SK-N-SH (cell line): ENCODE measurements around the gene RHBDL1. TPM values are rescaled to one million over a fixed set of nuclear protein-coding genes. Genes with fewer than 3 reads are reported as not detected.

Experiments used
- CTCF ChIA-PET: fragments of 300-600, 350-600 bp; formaldehyde crosslinking; extraction: SDS; loops from one replicate; lab custom pipeline; 2021; lab: Yijun Ruan, JAX
- POLR2A ChIA-PET: fragments of 350-600 bp; sonication (Branson Sonifier 250); formaldehyde crosslinking; extraction: SDS; loops from one replicate; lab custom pipeline; 2020; ENCODE audit warnings: antibody characterized with exemption, inconsistent platforms; lab: Yijun Ruan, JAX
- DNase-seq: peaks from one replicate; pipeline ENCODE4 v3.0.0; 2012
- H2AFZ ChIP-seq: fragments of 200-600 bp; sonication (generic); 2 replicates; pipeline ENCODE4 v1.8.1; 2016; ENCODE audit warnings: antibody characterized with exemption, mild to moderate bottlenecking, low read depth
- H3F3A ChIP-seq: fragments of 200-600 bp; sonication (generic); replicated peaks from 2 replicates; pipeline ENCODE3; 2016; ENCODE audit warnings: antibody characterized with exemption, mild to moderate bottlenecking; ENCODE audit not compliant: insufficient read depth
- H3K27ac ChIP-seq, 2 experiments: fragments of 200-500 bp in 1 of 2; fragments of 200-600 bp in 1 of 2; sonication (Bioruptor generic) in 1 of 2; sonication (generic), shearing (Covaris generic) in 1 of 2; 2 replicates each; pipeline versions ENCODE4 v1.5.1 to v1.6.1; 2014 to 2016; ENCODE audit warnings: low read depth in 2 of 2, inconsistent platforms in 1 of 2, low read length in 1 of 2, mild to moderate bottlenecking in 1 of 2, mixed read lengths in 1 of 2
- H3K27me3 ChIP-seq: fragments of 200-600 bp; sonication (generic), shearing (Covaris generic); 2 replicates; pipeline ENCODE4 v1.6.1; 2016; ENCODE audit warnings: mixed run types; ENCODE audit not compliant: insufficient read depth
- H3K36me3 ChIP-seq, 2 experiments: fragments of 200-500 bp in 1 of 2; fragments of 200-600 bp in 1 of 2; sonication (Bioruptor generic) in 1 of 2; sonication (generic) in 1 of 2; replicated peaks in 1 of 2; 2 replicates each; pipeline versions ENCODE3 to v1.5.1; 2014 to 2016; ENCODE audit warnings: low read length in 1 of 2, mild to moderate bottlenecking in 1 of 2; ENCODE audit not compliant: insufficient read depth in 2 of 2, control insufficient read depth in 1 of 2
- H3K4me1 ChIP-seq, 2 experiments: fragments of 200-500 bp in 1 of 2; fragments of 200-600 bp in 1 of 2; sonication (Bioruptor generic) in 1 of 2; sonication (generic), shearing (Covaris generic) in 1 of 2; 2 replicates each; pipeline versions ENCODE4 v1.5.1 to v1.6.1; 2014 to 2016; ENCODE audit warnings: low read depth in 1 of 2, low read length in 1 of 2, mixed run types in 1 of 2; ENCODE audit not compliant: insufficient read depth in 2 of 2, control insufficient read depth in 1 of 2
- H3K4me2 ChIP-seq: fragments of 200-600 bp; sonication (generic), shearing (Covaris generic); 2 replicates; pipeline ENCODE4 v1.6.1; 2017; ENCODE audit warnings: mixed run types
- H3K4me3 ChIP-seq, 2 experiments: fragments of 200-500 bp in 1 of 2; fragments of 200-600 bp in 1 of 2; sonication (Bioruptor generic) in 1 of 2; sonication (generic), shearing (Covaris generic) in 1 of 2; 2 replicates each; pipeline versions ENCODE4 v1.5.1 to v1.8.1; 2014 to 2016; ENCODE audit warnings: low read depth in 2 of 2, inconsistent platforms in 1 of 2, low read length in 1 of 2, mild to moderate bottlenecking in 1 of 2, mixed read lengths in 1 of 2, moderate library complexity in 1 of 2
- H3K79me2 ChIP-seq: fragments of 200-600 bp; sonication (generic); 2 replicates; pipeline ENCODE4 v1.8.1; 2017; ENCODE audit warnings: mild to moderate bottlenecking; ENCODE audit not compliant: insufficient read depth
- H3K9ac ChIP-seq: fragments of 200-600 bp; sonication (generic); 2 replicates; pipeline ENCODE4 v1.6.1; 2017; ENCODE audit warnings: mixed run types
- H3K9me2 ChIP-seq: fragments of 200-600 bp; sonication (generic); 2 replicates; pipeline ENCODE4 v1.6.1; 2017; ENCODE audit warnings: mixed run types
- H3K9me3 ChIP-seq: fragments of 200-600 bp; sonication (generic); 2 replicates; pipeline ENCODE4 v1.6.1; 2017; ENCODE audit warnings: mixed run types, mild to moderate bottlenecking, moderate library complexity
- H4K20me1 ChIP-seq: fragments of 200-600 bp; sonication (generic); 2 replicates; pipeline ENCODE4 v1.6.1; 2017; ENCODE audit warnings: mild to moderate bottlenecking, mixed run types; ENCODE audit not compliant: insufficient read depth
- FOSL2 ChIP-seq: IDR thresholded peaks from 2 replicates; pipeline ENCODE4 v1.4.0; 2012; ENCODE audit warnings: low read depth, mild to moderate bottlenecking, moderate library complexity, borderline replicate concordance
- FOXJ3 ChIP-seq: sonication (generic); formaldehyde crosslinking; IDR thresholded peaks from 2 replicates; pipeline ENCODE4 v1.5.1; 2020; ENCODE audit warnings: mild to moderate bottlenecking, missing genetic modification reagents
- GABPA ChIP-seq: IDR thresholded peaks from 2 replicates; pipeline ENCODE4 v1.4.0; 2012; ENCODE audit warnings: low read depth, mild to moderate bottlenecking
- JUND ChIP-seq: IDR thresholded peaks from 2 replicates; pipeline ENCODE4 v1.4.0; 2012
- MAX ChIP-seq: IDR thresholded peaks from 2 replicates; pipeline ENCODE4 v1.4.0; 2012; ENCODE audit warnings: low read depth
- MXI1 ChIP-seq: IDR thresholded peaks from 2 replicates; pipeline ENCODE4 v1.6.1; 2012; ENCODE audit warnings: mild to moderate bottlenecking, low read depth, low read length, improper control_type of control experiment
- NRF1 ChIP-seq: IDR thresholded peaks from 2 replicates; pipeline ENCODE4 v1.6.1; 2012; ENCODE audit warnings: low read depth, mild to moderate bottlenecking, low read length
- PBX3 ChIP-seq: IDR thresholded peaks from 2 replicates; pipeline ENCODE4; 2012
- RAD21 ChIP-seq: IDR thresholded peaks from 2 replicates; pipeline ENCODE4 v1.6.1; 2012; ENCODE audit warnings: mild to moderate bottlenecking, low read length
- RFX5 ChIP-seq: IDR thresholded peaks from 2 replicates; pipeline ENCODE4 v1.6.1; 2012; ENCODE audit warnings: mild to moderate bottlenecking, improper control_type of control experiment, low read length
- RXRA ChIP-seq: IDR thresholded peaks from 2 replicates; pipeline ENCODE4 v1.4.0; 2012; ENCODE audit warnings: low read depth, mild to moderate bottlenecking, borderline replicate concordance
- TEAD4 ChIP-seq: IDR thresholded peaks from 2 replicates; pipeline ENCODE4 v1.4.0; 2012; ENCODE audit warnings: mild to moderate bottlenecking, borderline replicate concordance; ENCODE audit not compliant: insufficient read depth
- USF2 ChIP-seq: fragments of 150-350 bp; IDR thresholded peaks from 2 replicates; pipeline ENCODE4 v1.6.1; 2017; ENCODE audit warnings: antibody characterized with exemption, low read length, low read depth, borderline replicate concordance
- YY1 ChIP-seq: IDR thresholded peaks from 2 replicates; pipeline ENCODE4 v1.4.0; 2012; ENCODE audit warnings: low read depth, mild to moderate bottlenecking
- WGBS: methylation state at CpG from one replicate; pipeline ENCODE4 v1.1.6; 2017; ENCODE audit warnings: low lambda C conversion rate; 5-methylcytosine and 5-hydroxymethylcytosine counted together
- polyA plus RNA-seq, 3 experiments: library from polyadenylated mRNA; depleted of rRNA; stranded (reverse); fragments of >200 nt; gene quantifications; 2 replicates each; pipeline ENCODE4 v1.2.3, GENCODE V29; 2012
- TF ChIP-seq, protein P1 (sequence below): fragments of 200-600 bp; sonication (generic); IDR thresholded peaks from 2 replicates; pipeline ENCODE4 v1.6.1; 2017; ENCODE audit warnings: antibody characterized with exemption, mild to moderate bottlenecking, moderate library complexity
- TF ChIP-seq, protein P2 (sequence below): IDR thresholded peaks from 2 replicates; pipeline ENCODE4 v1.4.0; 2012; ENCODE audit warnings: low read depth, borderline replicate concordance
- TF ChIP-seq, protein P3 (sequence below): IDR thresholded peaks from 2 replicates; pipeline ENCODE4 v1.4.0; 2012; ENCODE audit warnings: low read depth, borderline replicate concordance

The RHBDL1 gene
- polyA plus RNA-seq, 1 of the 3 experiments (the other 2 are of a cell fraction), result 4.1 TPM

- TF ChIP-seq, protein P1, sequence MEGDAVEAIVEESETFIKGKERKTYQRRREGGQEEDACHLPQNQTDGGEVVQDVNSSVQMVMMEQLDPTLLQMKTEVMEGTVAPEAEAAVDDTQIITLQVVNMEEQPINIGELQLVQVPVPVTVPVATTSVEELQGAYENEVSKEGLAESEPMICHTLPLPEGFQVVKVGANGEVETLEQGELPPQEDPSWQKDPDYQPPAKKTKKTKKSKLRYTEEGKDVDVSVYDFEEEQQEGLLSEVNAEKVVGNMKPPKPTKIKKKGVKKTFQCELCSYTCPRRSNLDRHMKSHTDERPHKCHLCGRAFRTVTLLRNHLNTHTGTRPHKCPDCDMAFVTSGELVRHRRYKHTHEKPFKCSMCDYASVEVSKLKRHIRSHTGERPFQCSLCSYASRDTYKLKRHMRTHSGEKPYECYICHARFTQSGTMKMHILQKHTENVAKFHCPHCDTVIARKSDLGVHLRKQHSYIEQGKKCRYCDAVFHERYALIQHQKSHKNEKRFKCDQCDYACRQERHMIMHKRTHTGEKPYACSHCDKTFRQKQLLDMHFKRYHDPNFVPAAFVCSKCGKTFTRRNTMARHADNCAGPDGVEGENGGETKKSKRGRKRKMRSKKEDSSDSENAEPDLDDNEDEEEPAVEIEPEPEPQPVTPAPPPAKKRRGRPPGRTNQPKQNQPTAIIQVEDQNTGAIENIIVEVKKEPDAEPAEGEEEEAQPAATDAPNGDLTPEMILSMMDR, result no peak
- TF ChIP-seq FOSL2 (no peak), RXRA (no peak), MXI1 (no peak)
Observed at GRCh38 chr16:675884-676564, 553 bp downstream of the RHBDL1 start (continued).

DNA sequence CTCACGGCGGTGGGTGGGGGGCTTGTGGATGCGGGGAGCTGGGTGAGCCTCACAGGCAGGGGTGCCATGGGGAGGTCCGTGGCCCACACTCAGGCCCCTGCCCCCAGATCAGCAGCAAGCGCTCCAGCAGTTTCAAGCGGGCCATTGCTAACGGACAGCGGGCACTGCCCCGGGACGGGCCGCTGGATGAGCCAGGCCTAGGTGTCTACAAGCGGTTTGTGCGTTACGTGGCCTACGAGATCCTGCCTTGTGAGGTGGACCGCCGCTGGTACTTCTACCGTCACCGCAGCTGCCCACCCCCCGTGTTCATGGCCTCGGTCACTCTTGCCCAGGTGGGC, 1.1 kb downstream of the RHBDL1 start:
- no peaks in the 10 kb centered on the region for H3K27me3 ChIP-seq
- no peak for DNase-seq
- peaks cover 14% of the 10 kb centered on the region for H3F3A ChIP-seq
- no peak overlapping the region for H3K4me2 ChIP-seq
- H3K9me3 ChIP-seq, result no peaks in the 10 kb centered on the region
- H3K9me2 ChIP-seq, result no peaks in the 10 kb centered on the region
- peaks cover 4 to 23% of the 10 kb centered on the region in 2 experiments; a peak in 2 of 4 replicates for H3K4me1 ChIP-seq
- no peak overlapping the region for H3K9ac ChIP-seq
- no peak overlapping the region for H3K27ac ChIP-seq
- peaks cover under 1 to 31% of the 10 kb centered on the region in 2 experiments for H3K36me3 ChIP-seq
- CTCF ChIA-PET, result interaction anchor here (1.0 to 4.6 kb wide), 4 partner anchors 9 to 45 kb away, joined by 3 to 20 read pairs (median 7); partner anchors contain the start of genes ANTKMT and RHOT2
- H3K4me3 ChIP-seq, result no peak overlapping the region
- no peak overlapping the region for H2AFZ ChIP-seq
- peaks cover 12% of the 10 kb centered on the region for H3K79me2 ChIP-seq
- TF ChIP-seq, protein P2, sequence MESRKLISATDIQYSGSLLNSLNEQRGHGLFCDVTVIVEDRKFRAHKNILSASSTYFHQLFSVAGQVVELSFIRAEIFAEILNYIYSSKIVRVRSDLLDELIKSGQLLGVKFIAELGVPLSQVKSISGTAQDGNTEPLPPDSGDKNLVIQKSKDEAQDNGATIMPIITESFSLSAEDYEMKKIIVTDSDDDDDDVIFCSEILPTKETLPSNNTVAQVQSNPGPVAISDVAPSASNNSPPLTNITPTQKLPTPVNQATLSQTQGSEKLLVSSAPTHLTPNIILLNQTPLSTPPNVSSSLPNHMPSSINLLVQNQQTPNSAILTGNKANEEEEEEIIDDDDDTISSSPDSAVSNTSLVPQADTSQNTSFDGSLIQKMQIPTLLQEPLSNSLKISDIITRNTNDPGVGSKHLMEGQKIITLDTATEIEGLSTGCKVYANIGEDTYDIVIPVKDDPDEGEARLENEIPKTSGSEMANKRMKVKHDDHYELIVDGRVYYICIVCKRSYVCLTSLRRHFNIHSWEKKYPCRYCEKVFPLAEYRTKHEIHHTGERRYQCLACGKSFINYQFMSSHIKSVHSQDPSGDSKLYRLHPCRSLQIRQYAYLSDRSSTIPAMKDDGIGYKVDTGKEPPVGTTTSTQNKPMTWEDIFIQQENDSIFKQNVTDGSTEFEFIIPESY, result no peak
- TF ChIP-seq, protein P3, sequence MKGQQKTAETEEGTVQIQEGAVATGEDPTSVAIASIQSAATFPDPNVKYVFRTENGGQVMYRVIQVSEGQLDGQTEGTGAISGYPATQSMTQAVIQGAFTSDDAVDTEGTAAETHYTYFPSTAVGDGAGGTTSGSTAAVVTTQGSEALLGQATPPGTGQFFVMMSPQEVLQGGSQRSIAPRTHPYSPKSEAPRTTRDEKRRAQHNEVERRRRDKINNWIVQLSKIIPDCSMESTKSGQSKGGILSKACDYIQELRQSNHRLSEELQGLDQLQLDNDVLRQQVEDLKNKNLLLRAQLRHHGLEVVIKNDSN, result no peak
- no peak for TF ChIP-seq YY1
- TF ChIP-seq USF2, result no peak
- no peak for TF ChIP-seq RXRA
- no peak for TF ChIP-seq JUND
- no peak for TF ChIP-seq RAD21
- TF ChIP-seq FOXJ3 (CRISPR knock-in tag), result no peak
- no peak for TF ChIP-seq PBX3
- TF ChIP-seq TEAD4, result no peak
- no peak for TF ChIP-seq RFX5
- TF ChIP-seq MAX, result no peak
- TF ChIP-seq GABPA, result no peak
- no peak for TF ChIP-seq NRF1
- TF ChIP-seq, all 33 proteins: peak for 0
- H4K20me1 ChIP-seq, result peaks cover 9% of the 10 kb centered on the region
- POLR2A ChIA-PET, result interaction anchor here (1.0 to 1.2 kb wide), 3 partner anchors 8 to 43 kb away, joined by 3 to 5 read pairs (median 4); partner anchors contain the start of genes JMJD8 and WDR90
- WGBS, result 91% methylated on average over 5 of the region's 21 CpGs
